Motor neuron (in vitro differentiated cells): Measurements from ENCODE around the gene CES2. TPM values are rescaled to one million over a fixed set of nuclear protein-coding genes. Genes with fewer than 3 reads are reported as not detected.
A peak's percentile ranks its signal among the peaks of the same experiment; 100 is the strongest.

ENCODE experiments used
- ATAC-seq, 8 experiments: fragments of 200-7000 bp; cut with Tn5 transposase; replicated peaks in 6 of 8; 2 replicates each; pipeline ENCODE4 v1.8.0; 2021; ENCODE audit warnings: mild to moderate bottlenecking in 8 of 8, moderate library complexity in 8 of 8
- H3K27ac ChIP-seq, 2 donors: fragments of 250-450 bp; sonication (Bioruptor Pico); 2 replicates each; pipeline ENCODE4 v1.9.0; 2021; ENCODE audit warnings: antibody characterized with exemption in 2 of 2, mild to moderate bottlenecking in 2 of 2, moderate library complexity in 1 of 2
- H3K4me1 ChIP-seq, 2 donors: fragments of 250-450 bp; sonication (Bioruptor Pico); replicated peaks in 1 of 2; 2 replicates each; pipeline ENCODE4 v1.6.1; 2021; ENCODE audit warnings: antibody characterized with exemption in 2 of 2, mild to moderate bottlenecking in 2 of 2, moderate library complexity in 1 of 2
- H3K4me3 ChIP-seq, 5 donors: fragments of 250-450 bp; sonication (Bioruptor Pico); 2 replicates each; pipeline ENCODE4 v1.9.0; 2021; ENCODE audit warnings: antibody characterized with exemption in 5 of 5, mild to moderate bottlenecking in 5 of 5, moderate library complexity in 4 of 5
- WGBS, 10 experiments: fragments of 450-650 bp; shearing (Covaris generic); methylation state at CpG; one replicate each; pipeline ENCODE4 v1.0.0; 2022; 5-methylcytosine and 5-hydroxymethylcytosine counted together
- in situ Hi-C, 9 experiments: fragments of 400-800 bp; cut with MboI; loops; one replicate each; pipeline ENCODE4 v1.15.0; 2021; ENCODE audit warnings: low sequenced_read_pairs in 9 of 9, low pct_unique_long_range_greater_than_20kb in 2 of 9; ENCODE audit not compliant: unreplicated experiment in 9 of 9
- total RNA-seq, 8 experiments: library from RNA; unstranded; fragments of 300-600 nt; gene quantifications; 2 replicates each; pipeline versions ENCODE4 v1.2.3 to v1.2.4, GENCODE V29; 2022

CES2 gene
- total RNA-seq, 8 experiments from 2014 or later, result 16.8 to 73.9 (median 32.2) TPM

DNA sequence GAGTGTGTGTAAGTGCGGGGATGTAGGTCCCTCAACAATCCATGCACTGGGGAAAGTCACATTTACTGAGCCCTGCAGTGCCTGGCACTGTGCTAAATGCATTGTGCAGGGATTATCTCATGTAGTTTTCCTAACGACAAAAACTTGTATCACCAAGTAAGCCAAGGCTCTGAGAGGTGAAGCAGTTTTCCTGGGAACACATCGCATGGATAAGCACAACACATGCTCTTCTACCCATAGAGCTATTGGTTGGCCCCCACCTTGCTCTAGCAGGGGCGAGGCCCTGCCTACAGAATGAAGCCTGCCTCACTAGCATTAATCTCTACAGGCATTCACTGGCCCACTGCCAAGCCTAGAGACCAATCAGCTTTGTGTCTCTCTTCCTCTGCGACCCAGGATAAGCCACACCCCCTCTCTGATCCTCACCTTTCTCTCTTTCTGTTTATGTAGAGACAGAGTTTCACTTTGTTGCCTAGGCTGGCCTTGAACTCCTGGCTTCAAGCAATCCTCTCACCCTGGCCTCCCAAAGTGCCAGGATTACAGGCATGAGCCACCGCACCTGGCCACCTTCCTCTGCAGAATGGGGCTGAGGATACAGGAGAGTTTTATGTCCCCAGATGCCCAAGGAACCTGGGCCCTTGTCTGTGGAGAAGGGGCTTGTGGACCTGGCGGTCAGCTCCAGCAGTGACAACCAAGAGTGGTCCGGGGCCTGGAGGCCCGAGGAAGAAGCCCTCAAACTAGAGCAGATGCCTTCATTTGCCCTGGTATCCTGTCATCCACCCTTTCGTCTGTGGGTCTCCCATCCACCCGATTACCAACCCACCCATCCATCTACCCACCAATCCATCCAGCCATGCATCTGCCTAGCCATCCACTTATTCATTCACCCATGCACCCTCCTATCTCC, 29.4 kb upstream of the CES2 start:
- ATAC-seq, result peak; percentile 31 to 76 (median 52)
- peak overlapping the region in 1 of 2 donors; percentile 20 for H3K27ac ChIP-seq
- H3K4me1 ChIP-seq, result peaks cover 8 to 22% of the 10 kb centered on the region in 2 donors
- H3K4me3 ChIP-seq, result no peak overlapping the region
- in situ Hi-C loops, result no loop called here
- 40 to 95% (median 65%) methylated on average over 1 to 10 of the region's 11 CpGs; no CpG with 5 or more reads in 2 of the 10 experiments for whole genome bisulfite sequencing, 10 experiments

DNA sequence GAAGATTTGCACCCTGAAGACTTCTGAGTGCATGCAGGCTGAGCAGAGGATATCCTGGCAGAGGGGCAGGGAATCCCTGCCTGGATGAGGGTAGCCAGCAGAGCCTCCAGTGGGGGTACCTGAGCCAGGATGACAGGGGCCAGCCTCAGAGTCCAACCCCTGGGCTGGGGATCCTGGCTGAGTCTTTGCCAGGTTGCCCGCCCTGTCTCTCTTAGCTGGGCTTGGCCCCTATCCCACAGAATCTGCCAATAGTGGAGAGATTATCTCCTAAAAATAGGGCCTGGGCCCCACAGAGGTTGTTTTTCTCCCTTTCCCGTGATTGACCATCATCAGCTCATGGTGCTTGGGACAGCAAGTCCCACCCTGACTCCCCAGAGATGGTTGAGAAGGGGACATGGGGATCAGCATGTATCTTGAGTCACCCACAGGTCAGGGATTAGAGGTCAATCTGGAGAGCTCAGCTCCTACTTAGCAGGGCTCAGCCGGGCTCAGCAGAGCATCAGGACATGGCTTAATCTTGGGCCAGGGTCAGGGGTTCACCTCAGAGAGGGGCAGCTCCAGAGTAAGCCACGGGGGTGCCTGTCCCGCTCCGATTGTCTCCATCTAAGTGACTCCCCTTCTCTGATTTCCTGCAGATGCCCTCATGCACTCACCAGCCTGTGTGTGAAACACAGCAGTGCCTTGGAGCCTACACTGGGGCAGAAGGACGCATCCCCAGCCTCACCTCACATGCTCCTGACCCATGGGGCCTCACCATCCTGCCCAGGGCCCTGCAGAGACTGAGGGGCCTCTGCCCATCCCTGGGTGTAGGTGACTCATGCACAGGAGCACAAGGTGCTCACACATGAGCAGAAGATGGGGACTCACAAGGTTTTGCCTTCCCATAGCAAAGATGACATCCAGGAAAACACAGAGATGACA, 28.1 kb upstream of the CES2 start:
- ATAC-seq, result no peak
- WGBS, 10 experiments, result 0 to 60% (median 52%) methylated on average over 1 to 3 of the region's 7 CpGs; no CpG with 5 or more reads in 6 of the 10 experiments
- in situ Hi-C loops, result no loop called here
- Histone ChIP-seq H3K27ac (no peak overlapping the region), H3K4me1 (peaks cover 2 to 15% of the 10 kb centered on the region in 2 donors), H3K4me3 (no peak overlapping the region)

DNA sequence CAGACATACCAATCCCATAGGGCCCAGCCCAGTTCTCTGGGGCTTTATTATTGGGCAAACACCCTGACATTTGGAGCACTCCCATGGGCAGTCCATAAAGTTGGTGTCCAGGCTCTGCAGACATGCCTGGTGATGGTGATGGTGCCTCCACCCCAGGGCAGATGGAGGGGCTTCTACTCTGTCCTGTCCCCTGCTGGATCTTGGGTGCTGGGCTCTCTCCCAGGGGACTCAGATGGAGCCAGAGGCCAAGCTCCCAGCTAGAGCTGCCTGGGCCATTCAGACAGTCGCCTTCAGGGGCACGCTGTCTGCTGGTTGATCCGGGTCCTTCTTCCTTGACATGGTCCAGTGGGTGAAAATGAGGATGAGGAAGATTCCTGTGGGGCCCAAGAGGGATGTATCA, 27.2 kb upstream of the CES2 start:
- Histone ChIP-seq H3K4me1 (peaks cover 2 to 15% of the 10 kb centered on the region in 2 donors), H3K27ac (no peak overlapping the region), H3K4me3 (no peak overlapping the region)
- in situ Hi-C loops, result no loop called here
- WGBS, 10 experiments, result 50% methylated on average over 1 of the region's 3 CpGs; no CpG with 5 or more reads in 9 of the 10 experiments
- no peak for ATAC-seq

DNA sequence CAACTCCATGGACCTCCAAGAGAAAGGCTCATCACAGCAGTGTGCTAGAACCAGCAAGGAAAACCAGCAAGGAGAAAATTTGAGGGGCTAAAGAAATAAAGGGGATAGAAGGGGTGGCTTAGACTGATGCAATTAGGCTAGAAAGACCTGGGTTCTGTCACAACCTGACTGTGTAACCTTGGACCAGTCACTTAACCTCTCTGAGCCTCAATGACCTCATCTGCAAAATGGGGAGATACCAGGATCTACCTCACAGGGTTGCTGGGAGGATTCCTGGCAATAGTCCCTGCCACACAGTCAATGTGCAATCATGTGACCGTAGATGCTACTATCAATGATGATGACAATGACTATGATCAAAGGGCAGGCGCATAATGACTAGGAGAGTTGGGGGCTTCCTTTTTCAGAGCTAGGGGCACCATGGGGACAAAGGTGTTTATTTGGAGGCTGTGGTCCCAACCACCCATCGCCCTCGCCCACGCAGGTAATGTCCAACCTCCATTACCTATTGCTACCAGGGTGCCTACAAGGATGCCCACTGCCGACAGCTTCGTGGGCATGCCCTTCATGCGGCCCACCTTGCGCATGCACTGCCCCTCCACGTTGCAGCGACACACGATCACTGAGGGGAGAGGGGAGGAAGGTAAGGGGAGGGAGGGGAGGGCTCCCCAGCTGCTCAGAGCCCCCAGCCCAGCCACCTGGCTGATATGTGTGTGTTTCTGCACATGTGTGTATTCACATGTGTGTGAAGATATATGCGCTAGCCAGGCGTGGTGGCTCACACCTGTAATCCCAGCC, 26.4 kb upstream of the CES2 start:
- in situ Hi-C loops, result no loop called here
- no peak for ATAC-seq
- Histone ChIP-seq H3K27ac (no peak overlapping the region), H3K4me3 (no peak overlapping the region), H3K4me1 (peaks cover 2 to 19% of the 10 kb centered on the region in 2 donors)
- WGBS, 10 experiments, result 20 to 100% (median 76%) methylated on average over 1 to 2 of the region's 14 CpGs; no CpG with 5 or more reads in 4 of the 10 experiments

DNA sequence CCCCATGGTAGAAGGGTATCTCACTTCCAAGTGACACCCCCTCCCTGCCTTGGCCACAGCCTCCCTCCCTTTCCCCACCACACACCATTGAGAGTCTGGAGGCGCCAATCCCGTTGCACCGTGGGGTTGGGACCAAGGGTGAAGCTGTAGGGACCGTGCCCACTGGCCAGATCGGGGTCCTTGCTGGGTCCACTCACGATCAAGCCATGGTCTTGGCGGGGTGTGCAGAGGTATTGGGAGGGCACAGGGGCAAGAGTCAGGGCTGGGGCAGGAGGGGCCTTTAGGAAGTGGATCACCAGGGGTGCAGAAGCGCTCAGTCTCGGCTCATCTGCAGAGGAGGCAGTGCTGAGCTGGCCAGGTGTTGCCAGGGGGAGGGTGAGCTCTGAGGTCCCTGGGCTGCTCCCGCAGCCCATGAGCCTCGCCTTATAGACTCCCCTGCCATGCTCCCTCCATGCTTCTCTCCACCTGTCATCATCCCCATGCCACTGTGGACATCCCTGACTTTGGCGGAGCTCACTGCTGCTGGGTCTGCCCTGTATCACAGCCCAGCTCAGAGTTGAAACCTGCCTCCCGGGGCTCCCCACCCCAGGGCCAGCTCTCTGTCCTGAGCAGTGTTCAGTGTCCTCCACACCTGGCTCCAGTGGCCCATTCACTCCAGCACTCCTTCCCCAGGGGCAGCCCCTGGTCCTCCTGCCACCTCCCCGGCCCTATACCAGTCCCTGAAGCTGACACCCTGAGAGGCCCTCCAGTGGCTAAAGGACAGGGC, 25.0 kb upstream of the CES2 start:
- Histone ChIP-seq H3K27ac (no peak overlapping the region), H3K4me1 (peaks cover 2 to 12% of the 10 kb centered on the region in 2 donors), H3K4me3 (no peak overlapping the region)
- peak in 3 of 8 experiments; percentile 5 to 6 (median 6) for ATAC-seq
- in situ Hi-C loops, result no loop called here
- 53 to 83% methylated on average over 1 to 3 of the region's 14 CpGs; no CpG with 5 or more reads in 8 of the 10 experiments for WGBS, 10 experiments

DNA sequence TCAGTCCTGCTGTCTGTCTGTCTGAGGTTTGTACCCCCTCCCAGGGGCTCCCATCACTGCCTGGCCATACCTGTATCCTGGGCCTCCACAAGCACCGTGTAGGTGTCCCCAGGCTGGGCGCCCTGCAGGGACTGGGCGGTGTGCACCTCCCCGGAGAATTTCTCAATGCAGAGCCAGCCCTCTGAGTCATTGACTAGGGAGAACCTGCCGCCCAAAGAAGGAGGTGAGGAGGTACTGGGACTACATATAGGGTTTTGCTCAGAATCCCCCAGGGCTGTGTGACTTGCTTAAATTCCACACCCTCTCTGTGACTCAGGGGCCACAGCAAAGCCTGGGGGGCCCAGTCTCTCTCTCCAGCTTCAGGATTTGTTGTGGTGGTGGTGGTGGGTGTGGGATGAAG, 24.2 kb upstream of the CES2 start:
- in situ Hi-C loops, result no loop called here
- Histone ChIP-seq H3K27ac (no peak overlapping the region), H3K4me3 (no peak overlapping the region), H3K4me1 (peaks cover 0 to 4% of the 10 kb centered on the region in 2 donors)
- ATAC-seq, result peak in 2 of 8 experiments; percentile 81 to 88
- WGBS, 10 experiments, result 30 to 60% methylated on average over 1 to 4 of the region's 5 CpGs; no CpG with 5 or more reads in 8 of the 10 experiments

DNA sequence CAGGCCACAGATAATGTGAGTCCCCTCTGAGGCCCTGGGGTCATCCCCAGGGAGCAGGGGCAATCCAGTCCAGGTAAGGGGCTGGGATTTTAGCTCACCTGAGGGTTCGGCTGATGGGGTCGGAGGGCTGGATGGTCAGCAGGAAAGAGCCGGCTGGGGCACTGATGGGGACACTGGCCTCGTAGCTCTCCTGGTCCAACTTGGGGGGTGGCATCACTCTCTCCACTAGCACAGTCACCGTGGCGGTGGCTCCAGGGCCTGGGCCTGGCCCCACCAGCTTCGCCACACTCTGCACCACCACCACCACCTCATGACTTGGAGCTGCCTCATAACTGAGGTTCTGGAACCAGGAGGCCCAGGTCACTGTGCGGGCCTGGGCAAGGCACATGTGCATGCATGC, 23.5 kb upstream of the CES2 start:
- H3K4me1 ChIP-seq, result peaks cover 0 to 4% of the 10 kb centered on the region in 2 donors
- no peak overlapping the region for H3K27ac ChIP-seq
- H3K4me3 ChIP-seq, result no peak overlapping the region
- in situ Hi-C loops, result no loop called here
- ATAC-seq, result no peak
- WGBS, 10 experiments, result 90 to 100% (median 100%) methylated on average over 1 to 2 of the region's 8 CpGs; no CpG with 5 or more reads in 6 of the 10 experiments

DNA sequence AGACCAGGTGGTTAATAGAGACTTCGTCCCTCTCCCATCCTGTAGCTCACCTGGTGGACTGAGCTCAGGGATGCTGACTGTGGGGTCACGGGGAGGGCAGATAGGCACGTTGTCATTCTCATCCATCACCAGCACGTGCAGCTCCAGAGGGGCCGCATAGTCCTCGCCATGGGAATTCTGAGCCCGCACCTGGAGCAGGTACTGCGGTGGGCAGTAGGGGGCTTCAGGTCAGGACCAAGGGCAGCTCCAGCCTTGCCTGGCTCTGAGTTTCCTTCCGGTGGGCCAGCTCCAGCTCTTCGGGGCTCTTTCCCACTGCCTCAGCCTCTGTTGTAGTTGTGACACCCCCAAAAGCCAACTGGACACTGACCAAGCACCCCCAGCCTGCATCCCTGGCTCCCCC, 22.2 kb upstream of the CES2 start:
- H3K4me3 ChIP-seq, result no peak overlapping the region
- ATAC-seq, result no peak
- peaks cover 0 to 4% of the 10 kb centered on the region in 2 donors for H3K4me1 ChIP-seq
- in situ Hi-C loops, result no loop called here
- no peak overlapping the region for H3K27ac ChIP-seq
- 0 to 77% (median 60%) methylated on average over 1 to 7 of the region's 10 CpGs; no CpG with 5 or more reads in 7 of the 10 experiments for whole genome bisulfite sequencing, 10 experiments

DNA sequence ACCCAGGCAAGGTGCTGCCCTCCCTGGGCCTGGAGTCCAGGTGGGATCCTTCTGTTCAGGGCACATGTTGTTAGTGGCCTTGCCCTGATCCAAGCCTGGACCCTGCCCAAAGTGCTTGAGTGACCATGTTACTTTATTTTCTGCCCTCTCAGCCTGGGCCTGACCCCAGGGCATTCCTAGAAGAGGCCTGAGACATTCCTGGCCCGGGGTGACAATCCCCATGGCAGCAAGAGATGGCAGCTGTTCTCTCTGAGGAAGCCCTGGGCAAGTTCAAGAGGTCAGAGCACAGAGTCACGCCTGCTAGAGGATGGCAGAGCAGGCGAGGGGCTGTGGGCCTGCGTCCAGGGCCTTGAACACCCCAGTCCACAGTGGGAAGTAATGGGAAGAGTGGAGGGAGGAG, 21.6 kb upstream of the CES2 start:
- in situ Hi-C loops, result no loop called here
- H3K27ac ChIP-seq, result no peak overlapping the region
- H3K4me3 ChIP-seq, result no peak overlapping the region
- WGBS, 10 experiments, result 37 to 63% (median 46%) methylated on average over 2 to 3 of the region's 4 CpGs; no CpG with 5 or more reads in 7 of the 10 experiments
- no peak for ATAC-seq
- peaks cover 0 to 4% of the 10 kb centered on the region in 2 donors for H3K4me1 ChIP-seq

DNA sequence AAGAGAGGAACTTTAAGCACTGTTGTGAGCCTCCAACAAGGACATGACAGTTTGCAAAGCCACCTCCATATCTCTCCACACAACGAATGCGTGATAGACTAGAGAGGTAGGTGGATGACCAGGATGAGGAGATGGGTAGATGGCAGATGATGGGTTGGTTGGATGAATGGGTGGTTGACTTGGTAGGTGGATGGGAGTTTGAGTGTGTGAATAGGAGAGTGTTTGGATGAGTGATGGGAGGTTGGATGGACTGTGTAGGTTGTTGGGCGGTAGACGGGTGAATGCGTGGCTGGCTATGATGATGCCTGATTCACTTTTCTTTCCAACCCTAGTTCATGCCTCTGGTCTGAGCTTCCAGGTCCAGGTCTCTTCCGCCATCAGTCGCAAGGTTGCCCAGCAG, 20.8 kb upstream of the CES2 start:
- Histone ChIP-seq H3K27ac (no peak overlapping the region), H3K4me1 (peaks cover 0 to 7% of the 10 kb centered on the region in 2 donors), H3K4me3 (no peak overlapping the region)
- ATAC-seq, result no peak
- in situ Hi-C loops, result no loop called here
- 77 to 100% (median 90%) methylated on average over 2 to 5 of the region's 7 CpGs; no CpG with 5 or more reads in 6 of the 10 experiments for WGBS, 10 experiments

DNA sequence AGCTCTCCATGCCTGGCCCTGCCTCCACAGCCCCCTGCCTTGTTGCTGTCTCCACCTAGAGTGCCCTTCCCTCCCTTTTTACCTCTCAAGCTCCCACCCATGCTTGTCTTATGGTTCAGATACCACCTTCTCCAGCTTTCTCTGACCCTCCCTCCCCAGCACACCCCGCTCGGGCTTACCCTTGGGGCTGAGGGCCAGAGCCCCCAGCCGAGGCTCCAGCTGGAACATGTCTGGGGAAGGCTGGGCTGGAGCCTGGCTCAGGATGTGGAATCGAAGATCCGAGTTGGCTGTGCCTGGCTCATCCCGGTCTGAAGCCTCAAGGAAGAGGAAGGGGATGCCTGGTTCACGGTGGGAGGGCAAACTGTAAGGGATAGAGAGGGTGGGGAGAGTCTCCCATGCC, 20.3 kb upstream of the CES2 start:
- WGBS, 10 experiments, result 20 to 100% (median 60%) methylated on average over 1 to 2 of the region's 7 CpGs; no CpG with 5 or more reads in 7 of the 10 experiments
- in situ Hi-C loops, result no loop called here
- Histone ChIP-seq H3K27ac (no peak overlapping the region), H3K4me1 (peaks cover 0 to 8% of the 10 kb centered on the region in 2 donors), H3K4me3 (no peak overlapping the region)
- ATAC-seq, result no peak

DNA sequence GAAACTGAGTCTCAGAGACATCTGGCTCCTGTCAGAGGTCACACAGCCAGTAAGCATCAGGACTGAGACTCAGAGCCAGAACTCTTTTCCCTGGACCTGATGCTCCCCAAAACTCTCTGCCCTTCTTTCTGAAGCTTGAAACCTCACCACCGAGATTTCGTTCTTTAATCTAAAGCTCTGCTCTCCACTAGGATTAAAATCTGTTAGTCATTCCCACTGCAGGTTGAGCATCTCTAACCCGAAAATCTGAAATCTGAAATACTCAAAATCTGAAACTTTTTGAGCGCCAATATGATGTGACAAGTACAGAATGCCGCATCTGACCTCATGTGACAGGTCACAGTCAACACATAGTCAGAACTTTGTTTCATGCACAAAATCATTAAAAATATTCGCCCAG, 18.8 kb upstream of the CES2 start:
- in situ Hi-C loops, result no loop called here
- H3K4me1 ChIP-seq, result peaks cover 0 to 8% of the 10 kb centered on the region in 2 donors
- H3K27ac ChIP-seq, result no peak overlapping the region
- ATAC-seq, result no peak
- 43 to 80% (median 71%) methylated on average over 1 to 6 of the region's 6 CpGs; no CpG with 5 or more reads in 1 of the 10 experiments for WGBS, 10 experiments
- H3K4me3 ChIP-seq, result no peak overlapping the region
